HTR-8/SVneo (cell line): ENCODE measurements around the gene DMBT1.
"Not testable (repeated sequence)": the region's sequence is repeated elsewhere in the genome, so short reads cannot be mapped to it uniquely, and the experiment has no call there.

Experiments
- DNase-seq: peaks from one replicate; pipeline ENCODE4 v3.0.0; 2011; ENCODE audit warnings: low spot score, mixed read lengths; ENCODE audit not compliant: insufficient read length
- FAIRE-seq: peaks from 2 replicates; lab custom pipeline; 2011; peaks lifted over from hg19 to GRCh38; lab: Jason Lieb, UNC

Gene DMBT1

DNA sequence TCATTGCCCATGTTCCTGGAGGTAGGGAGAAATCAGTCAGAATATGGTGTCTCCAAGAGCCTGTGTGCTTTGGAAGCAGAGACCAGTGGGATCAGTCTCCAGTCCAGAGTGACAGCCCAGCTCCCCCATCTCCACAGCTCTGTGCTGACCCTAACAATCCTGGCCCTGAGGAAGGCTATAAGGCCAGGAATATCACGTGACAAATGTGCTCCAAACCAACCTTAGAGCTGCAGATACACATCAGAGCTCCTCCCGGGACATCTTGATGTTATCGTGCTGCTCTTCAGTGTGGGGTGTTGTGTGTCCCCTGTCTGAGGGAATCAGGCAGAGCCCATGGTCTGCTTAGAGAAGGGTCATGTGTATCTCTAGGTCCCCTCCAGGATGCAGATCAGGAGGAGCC, 15.2 kb downstream of the DMBT1 start:
- no peak for FAIRE-seq

DNA sequence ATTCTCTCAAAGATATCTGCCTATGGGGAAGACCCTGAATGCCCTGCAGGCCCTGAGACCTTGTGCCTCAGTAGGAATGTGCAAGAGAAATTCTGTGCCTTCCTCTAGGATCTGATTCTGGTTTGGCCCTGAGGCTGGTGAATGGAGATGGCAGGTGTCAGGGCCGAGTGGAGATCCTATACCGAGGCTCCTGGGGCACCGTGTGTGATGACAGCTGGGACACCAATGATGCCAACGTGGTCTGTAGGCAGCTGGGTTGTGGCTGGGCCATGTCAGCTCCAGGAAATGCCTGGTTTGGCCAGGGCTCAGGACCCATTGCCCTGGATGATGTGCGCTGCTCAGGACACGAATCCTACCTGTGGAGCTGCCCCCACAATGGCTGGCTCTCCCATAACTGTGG, 15.7 kb downstream of the DMBT1 start:
- FAIRE-seq = no peak

More for the DNA sequence above, 15.2 kb downstream of the DMBT1 start:
- no peak for DNase-seq

GRCh38 chr10:122577311-122577885, 16.8 kb downstream of the DMBT1 start:
- FAIRE-seq (no peak), DNase-seq (no peak)

More for the DNA sequence above, 15.7 kb downstream of the DMBT1 start:
- DNase-seq = no peak

DNA sequence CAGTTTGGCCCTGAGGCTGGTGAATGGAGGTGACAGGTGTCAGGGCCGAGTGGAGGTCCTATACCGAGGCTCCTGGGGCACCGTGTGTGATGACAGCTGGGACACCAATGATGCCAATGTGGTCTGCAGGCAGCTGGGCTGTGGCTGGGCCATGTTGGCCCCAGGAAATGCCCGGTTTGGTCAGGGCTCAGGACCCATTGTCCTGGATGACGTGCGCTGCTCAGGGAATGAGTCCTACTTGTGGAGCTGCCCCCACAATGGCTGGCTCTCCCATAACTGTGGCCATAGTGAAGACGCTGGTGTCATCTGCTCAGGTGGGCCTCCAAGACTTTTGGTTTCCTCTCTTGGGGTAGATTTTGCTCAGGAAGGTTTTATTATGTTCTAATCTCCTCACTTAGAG, 25.5 kb downstream of the DMBT1 start:
- DNase-seq, FAIRE-seq: not testable (repeated sequence)

- no peak for FAIRE-seq
- DNase-seq = no peak
These were observed 26.7 kb downstream of the DMBT1 start for GRCh38 chr10:122587098-122587760.

DNA sequence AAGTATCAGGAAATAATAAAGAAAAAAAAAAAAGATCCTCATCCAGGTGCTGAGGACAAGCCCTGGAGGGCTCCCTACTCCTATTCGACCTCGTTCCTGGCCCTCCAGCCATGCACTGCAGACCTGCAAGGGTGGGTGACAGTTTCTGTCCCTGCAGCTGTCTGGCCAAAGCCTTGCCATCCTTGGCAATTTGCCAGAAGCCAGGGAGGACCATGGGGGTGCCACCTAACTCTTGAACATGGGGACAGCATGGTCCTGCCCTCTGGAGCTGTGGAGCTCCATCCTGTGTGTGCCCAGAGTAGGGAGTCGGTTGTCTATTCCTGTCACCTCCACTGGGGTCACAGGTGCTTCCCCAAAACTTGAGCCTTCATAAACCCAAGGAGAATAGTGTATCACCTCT, 27.8 kb downstream of the DMBT1 start:
- no peak for DNase-seq
- FAIRE-seq = no peak

GRCh38 chr10:122590153-122590552, 29.6 kb downstream of the DMBT1 start:
- FAIRE-seq = no peak
- DNase-seq = no peak

DNA sequence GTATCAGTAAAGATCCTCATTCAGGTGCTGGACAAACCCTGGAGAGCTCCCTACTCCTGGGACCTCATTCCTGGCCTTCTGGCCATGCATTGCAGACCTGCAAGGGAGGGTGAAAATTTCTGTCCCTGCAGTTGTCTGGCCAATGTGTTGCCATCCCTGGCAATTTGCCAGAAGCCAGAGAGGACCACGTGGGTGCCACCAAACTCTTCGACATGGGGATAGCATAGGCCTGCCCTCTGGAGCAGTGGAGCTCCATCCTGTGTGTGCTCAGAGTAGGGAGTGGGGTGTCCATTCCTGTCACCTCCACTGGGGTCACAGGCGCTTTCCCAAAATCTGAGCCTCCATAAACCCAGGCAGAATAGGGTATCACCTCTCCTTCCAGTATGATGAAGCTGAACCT, 31.2 kb downstream of the DMBT1 start:
- FAIRE-seq = no peak

GRCh38 chr10:122592161-122592560, 31.6 kb downstream of the DMBT1 start:
- FAIRE-seq = no peak

More for the DNA sequence above, 31.2 kb downstream of the DMBT1 start:
- no peak for DNase-seq

DNA sequence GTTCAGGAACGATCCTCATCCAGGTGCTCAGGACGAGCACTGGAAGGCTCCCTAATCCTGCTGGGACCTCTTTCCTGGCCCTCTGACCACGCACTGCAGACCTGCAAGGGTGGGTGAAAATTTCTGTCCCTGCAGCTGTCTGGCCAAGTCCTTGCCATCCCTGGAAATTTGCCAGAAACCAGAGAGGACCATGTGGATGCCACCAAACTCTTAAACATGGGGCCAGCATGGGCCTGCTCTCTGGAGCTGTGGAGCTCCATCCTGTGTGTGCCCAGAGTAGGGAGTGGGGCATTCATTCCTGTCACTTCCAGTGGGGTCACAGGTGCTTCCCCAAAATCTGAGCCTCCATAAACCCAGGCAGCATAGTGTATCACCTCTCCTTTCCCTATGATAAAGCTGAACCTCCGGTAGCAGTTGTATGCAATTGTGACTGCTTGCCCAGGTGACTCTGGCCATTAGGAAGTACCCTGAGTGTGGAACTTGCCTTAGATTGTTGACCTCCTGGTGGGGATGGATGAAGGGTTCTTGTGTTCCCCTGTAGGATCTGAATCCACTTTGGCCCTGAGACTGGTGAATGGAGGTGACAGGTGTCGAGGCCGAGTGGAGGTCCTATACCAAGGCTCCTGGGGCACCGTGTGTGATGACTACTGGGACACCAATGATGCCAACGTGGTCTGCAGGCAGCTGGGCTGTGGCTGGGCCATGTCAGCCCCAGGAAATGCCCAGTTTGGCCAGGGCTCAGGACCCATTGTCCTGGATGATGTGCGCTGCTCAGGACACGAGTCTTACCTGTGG, 57.1 kb downstream of the DMBT1 start:
- no peak for FAIRE-seq
- no peak for DNase-seq

More at GRCh38 chr10:122592161-122592560, 31.6 kb downstream of the DMBT1 start:
- no peak for DNase-seq

- DNase-seq (no peak), FAIRE-seq (no peak)
These were observed 58.1 kb downstream of the DMBT1 start for GRCh38 chr10:122618461-122619165.

DNA sequence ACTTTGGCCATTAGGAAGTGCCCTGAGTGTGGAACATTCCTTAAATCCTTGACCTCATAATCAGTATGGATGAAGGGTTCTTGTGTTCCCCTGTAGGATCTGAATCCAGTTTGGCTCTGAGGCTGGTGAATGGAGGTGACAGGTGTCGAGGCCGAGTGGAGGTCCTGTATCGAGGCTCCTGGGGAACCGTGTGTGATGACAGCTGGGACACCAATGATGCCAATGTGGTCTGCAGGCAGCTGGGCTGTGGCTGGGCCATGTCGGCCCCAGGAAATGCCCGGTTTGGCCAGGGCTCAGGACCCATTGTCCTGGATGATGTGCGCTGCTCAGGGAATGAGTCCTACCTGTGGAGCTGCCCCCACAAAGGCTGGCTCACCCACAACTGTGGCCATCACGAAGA, 60.4 kb downstream of the DMBT1 start:
- not testable (repeated sequence) for FAIRE-seq, DNase-seq

GRCh38 chr10:122624546-122624945, 64.0 kb downstream of the DMBT1 start:
- DNase-seq (no peak), FAIRE-seq (no peak)

DNA sequence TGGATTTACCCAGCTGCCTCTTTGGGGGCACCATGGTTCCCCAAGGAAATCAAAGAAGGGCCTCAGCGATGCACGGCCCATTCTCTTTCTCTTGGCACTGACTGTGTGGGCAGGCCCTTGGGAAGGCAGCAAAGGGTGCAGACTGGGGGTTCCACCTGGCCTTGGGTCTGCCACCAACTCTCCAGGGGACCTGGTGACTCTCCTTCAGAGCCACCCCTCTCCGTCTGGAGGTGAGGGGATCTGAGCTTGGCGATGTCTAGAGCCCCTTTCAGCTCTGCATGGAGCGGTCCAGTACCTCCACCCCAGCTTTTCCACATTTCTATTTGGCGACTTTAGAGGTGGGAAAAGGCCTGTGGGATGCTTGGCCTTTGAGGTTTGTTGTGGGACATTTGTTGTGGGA, 70.0 kb downstream of the DMBT1 start:
- no peak for DNase-seq
- no peak for FAIRE-seq

DNA sequence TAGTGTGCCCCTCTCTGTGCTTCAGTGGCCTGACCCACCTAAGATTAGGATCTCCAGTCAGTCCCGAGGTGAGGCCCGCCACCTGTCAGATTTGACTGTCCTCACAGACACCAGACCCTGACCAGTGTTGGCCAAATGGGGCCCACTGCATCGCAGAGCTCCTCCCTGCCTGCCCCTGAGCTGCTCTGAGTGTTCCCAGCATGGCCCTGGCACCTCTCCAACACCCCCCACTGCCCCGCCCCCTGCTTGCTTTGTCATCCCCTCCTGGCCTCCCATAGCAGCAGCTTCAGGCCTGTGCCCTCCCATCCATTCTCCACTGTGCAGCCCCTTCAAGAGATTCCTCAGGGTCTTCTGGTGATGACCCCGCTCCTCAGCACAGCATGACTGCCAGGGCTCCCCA, 71.5 kb downstream of the DMBT1 start:
- FAIRE-seq (no peak), DNase-seq (no peak)

GRCh38 chr10:122632576-122632975, 72.0 kb downstream of the DMBT1 start:
- DNase-seq (no peak), FAIRE-seq (no peak)

DNA sequence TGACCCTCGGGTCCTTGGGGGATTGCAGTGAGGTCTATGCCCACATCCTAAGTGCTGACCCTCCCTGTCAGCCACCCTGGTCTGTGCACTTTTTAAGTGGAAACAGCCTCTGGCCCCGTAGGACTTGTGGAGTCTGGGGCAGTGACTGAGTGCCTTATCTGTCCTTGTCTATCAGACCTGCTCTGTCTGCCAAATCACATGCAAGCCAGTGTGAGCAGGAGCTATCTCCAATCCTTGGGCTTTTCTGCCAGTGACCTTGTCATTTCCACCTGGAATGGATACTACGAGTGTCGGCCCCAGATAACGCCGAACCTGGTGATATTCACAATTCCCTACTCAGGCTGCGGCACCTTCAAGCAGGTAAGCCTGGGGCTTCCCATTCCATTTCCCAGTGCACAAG, 76.4 kb downstream of the DMBT1 start:
- DNase-seq (no peak), FAIRE-seq (no peak)

DNA sequence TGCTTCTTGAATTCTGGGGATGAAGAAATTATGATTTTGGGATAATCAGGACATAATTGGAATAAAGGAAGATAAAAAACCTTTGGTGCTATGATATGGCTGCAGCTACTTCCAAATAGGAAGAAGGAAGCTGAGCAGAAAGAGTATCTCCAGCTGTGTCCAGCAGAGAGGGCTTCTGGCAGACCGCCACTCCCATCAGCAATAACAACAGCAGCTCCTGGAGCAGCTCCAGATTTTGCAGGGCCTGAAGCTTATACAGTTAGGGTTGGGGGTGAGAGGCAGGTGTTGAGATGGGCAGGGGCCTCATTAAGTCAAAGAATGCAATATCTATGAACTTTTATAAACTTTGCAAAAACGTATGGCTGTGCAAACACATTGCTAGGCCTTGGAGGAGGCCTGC, 76.8 kb downstream of the DMBT1 start:
- FAIRE-seq = no peak
- DNase-seq = no peak

DNA sequence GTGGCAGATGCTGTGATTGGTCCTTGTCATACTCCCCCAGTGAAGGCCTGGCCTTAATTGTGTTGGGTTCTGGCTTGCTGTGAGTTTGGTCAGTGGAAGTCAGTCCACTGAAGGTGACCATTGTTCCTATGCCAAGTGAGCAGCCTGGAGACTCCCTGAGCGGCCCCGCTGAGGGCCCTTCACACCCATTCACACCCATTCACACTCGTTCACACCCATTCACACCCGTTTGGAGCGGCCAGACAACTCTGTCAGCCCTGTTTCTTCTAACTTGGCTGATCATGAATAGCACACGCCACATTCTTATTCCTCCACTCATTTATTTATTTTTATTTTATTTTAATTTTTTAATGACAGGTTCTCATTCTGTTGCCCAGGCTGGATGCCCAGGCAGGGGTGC, 77.6 kb downstream of the DMBT1 start:
- FAIRE-seq = no peak

GRCh38 chr10:122639801-122640200, 79.2 kb downstream of the DMBT1 start:
- FAIRE-seq = no peak
- DNase-seq = no peak

More for the DNA sequence above, 77.6 kb downstream of the DMBT1 start:
- DNase-seq = no peak

- DNase-seq (no peak), FAIRE-seq (no peak)
These were observed 80.4 kb downstream of the DMBT1 start for GRCh38 chr10:122640921-122641320.
